ENCODE data around the gene KCTD6. TPM values are rescaled to one million over a fixed set of nuclear protein-coding genes. Genes with fewer than 3 reads are reported as not detected.

KCTD6 gene
- polyA plus RNA-seq, 3 donors, result 11.3 to 18.9 (median 11.9) TPM

GRCh38 chr3:58484722-58485069 is 7.2 kb upstream of the KCTD6 start:
- peaks cover 85% of the 10 kb centered on the region for H3K4me1 Mint-ChIP-seq
- Histone ChIP-seq H3K79me2 (ENCODE audit: insufficient read depth, low read length) (peaks cover 71% of the 10 kb centered on the region), H3K27ac (ENCODE audit: low read depth in 1 of 2, low read length in 2 of 2) (peak overlapping the region; percentile 85 to 91), H2AFZ (ENCODE audit: insufficient read depth, low read depth, low read length, poor library complexity, severe bottlenecking) (peak overlapping the region; percentile 8), H3K4me3 (replicated peaks in 1 of 3; ENCODE audit: low read depth in 2 of 3, low read length in 3 of 3) (peak overlapping the region in 1 of 3 experiments; percentile 40), H3K9ac (ENCODE audit: insufficient read depth, low read length, poor library complexity, severe bottlenecking) (peak overlapping the region; percentile 22), H3K27me3 (ENCODE audit: control insufficient read depth in 2 of 2, insufficient read depth in 2 of 2, low read length in 2 of 2) (no peaks in the 10 kb centered on the region), H3K4me1 (ENCODE audit: control insufficient read depth in 1 of 2, insufficient read depth in 2 of 2, low read length in 2 of 2) (peaks cover 74 to 88% of the 10 kb centered on the region in 2 donors), H3K36me3 (replicated peaks in 1 of 2; ENCODE audit: control insufficient read depth in 1 of 2, insufficient read depth in 2 of 2, low read length in 2 of 2) (no peaks in the 10 kb centered on the region), H4K20me1 (ENCODE audit: insufficient read depth, low read length) (no peaks in the 10 kb centered on the region), H3K9me3 (replicated peaks in 1 of 2; ENCODE audit: control insufficient read depth in 1 of 2, insufficient read depth in 1 of 2, low read length in 2 of 2) (no peaks in the 10 kb centered on the region), H3K4me2 (replicated peaks; ENCODE audit: extremely low read depth, low read length, poor library complexity, severe bottlenecking) (peak overlapping the region; percentile 6)
- peaks cover 0 to 4% (median 1%) of the 10 kb centered on the region in 7 donors for H3K9me3 Mint-ChIP-seq
- no CpG with 5 or more reads among the region's 3 CpGs for WGBS (ENCODE audit: insufficient coverage)
- DNase-seq, result no peak
- TF ChIP-seq CTCF (IDR thresholded peaks at IDR 0.05), result no peak
- H3K4me3 Mint-ChIP-seq, result peak overlapping the region in 1 of 2 donors; percentile 53
- intact Hi-C loops (cut with micrococcal nuclease), result no loop called here
- H3K36me3 Mint-ChIP-seq, result peaks cover 9 to 15% of the 10 kb centered on the region in 2 donors
- H3K27ac Mint-ChIP-seq, result peak overlapping the region; percentile 91 to 97 (median 96)
- H3K27me3 Mint-ChIP-seq (ENCODE audit: low read depth in 3 of 3), result peaks cover 0 to 3% (median 3%) of the 10 kb centered on the region in 3 donors

GRCh38 chr3:58485801-58486435 is 6.0 kb upstream of the KCTD6 start:
- peak overlapping the region; percentile 47 for H3K9ac ChIP-seq (ENCODE audit: insufficient read depth, low read length, poor library complexity, severe bottlenecking)
- H4K20me1 ChIP-seq (ENCODE audit: insufficient read depth, low read length), result no peaks in the 10 kb centered on the region
- peak overlapping the region; percentile 74 for H2AFZ ChIP-seq (ENCODE audit: insufficient read depth, low read depth, low read length, poor library complexity, severe bottlenecking)
- TF ChIP-seq CTCF (IDR thresholded peaks at IDR 0.05), result no peak
- H3K36me3 Mint-ChIP-seq, result peaks cover 9 to 15% of the 10 kb centered on the region in 2 donors
- H3K4me3 Mint-ChIP-seq, result peak overlapping the region in 1 of 2 donors; percentile 87
- no peaks in the 10 kb centered on the region for H3K9me3 ChIP-seq (replicated peaks in 1 of 2; ENCODE audit: control insufficient read depth in 1 of 2, insufficient read depth in 1 of 2, low read length in 2 of 2)
- H3K4me3 ChIP-seq (replicated peaks in 1 of 3; ENCODE audit: low read depth in 2 of 3, low read length in 3 of 3), result peak overlapping the region in 1 of 3 experiments; percentile 40
- H3K27me3 ChIP-seq (ENCODE audit: control insufficient read depth in 2 of 2, insufficient read depth in 2 of 2, low read length in 2 of 2), result no peaks in the 10 kb centered on the region
- peak overlapping the region; percentile 85 to 91 for H3K27ac ChIP-seq (ENCODE audit: low read depth in 1 of 2, low read length in 2 of 2)
- peaks cover 60% of the 10 kb centered on the region for H3K79me2 ChIP-seq (ENCODE audit: insufficient read depth, low read length)
- peaks cover 0 to 4% (median 1%) of the 10 kb centered on the region in 7 donors for H3K9me3 Mint-ChIP-seq
- H3K4me1 Mint-ChIP-seq, result peaks cover 87% of the 10 kb centered on the region
- WGBS (ENCODE audit: insufficient coverage), result 39% methylated on average over 4 of the region's 6 CpGs
- H3K4me1 ChIP-seq (ENCODE audit: control insufficient read depth in 1 of 2, insufficient read depth in 2 of 2, low read length in 2 of 2), result peaks cover 70 to 88% of the 10 kb centered on the region in 2 donors
- H3K4me2 ChIP-seq (replicated peaks; ENCODE audit: extremely low read depth, low read length, poor library complexity, severe bottlenecking), result peak overlapping the region; percentile 45
- peak overlapping the region; percentile 91 to 98 (median 96) for H3K27ac Mint-ChIP-seq
- peaks cover 0 to 3% (median 3%) of the 10 kb centered on the region in 3 donors for H3K27me3 Mint-ChIP-seq (ENCODE audit: low read depth in 3 of 3)
- DNase-seq, result peak; percentile 46 to 77 (median 74)
- H3K36me3 ChIP-seq (replicated peaks in 1 of 2; ENCODE audit: control insufficient read depth in 1 of 2, insufficient read depth in 2 of 2, low read length in 2 of 2), result no peaks in the 10 kb centered on the region
- intact Hi-C loops (cut with micrococcal nuclease), result loop anchor here in 1 of 2 donors (2.0 kb wide), 1 partner anchor 13 kb away; no protein-coding TSS in a partner anchor
